ENCODE results near the gene AGPAT4. TPM values are rescaled to one million over a fixed set of nuclear protein-coding genes. Genes with fewer than 3 reads are reported as not detected.

The AGPAT4 gene
- total RNA-seq, 4 donors from 2014 or later, result 10.5 to 20.8 (median 12.6) TPM

DNA sequence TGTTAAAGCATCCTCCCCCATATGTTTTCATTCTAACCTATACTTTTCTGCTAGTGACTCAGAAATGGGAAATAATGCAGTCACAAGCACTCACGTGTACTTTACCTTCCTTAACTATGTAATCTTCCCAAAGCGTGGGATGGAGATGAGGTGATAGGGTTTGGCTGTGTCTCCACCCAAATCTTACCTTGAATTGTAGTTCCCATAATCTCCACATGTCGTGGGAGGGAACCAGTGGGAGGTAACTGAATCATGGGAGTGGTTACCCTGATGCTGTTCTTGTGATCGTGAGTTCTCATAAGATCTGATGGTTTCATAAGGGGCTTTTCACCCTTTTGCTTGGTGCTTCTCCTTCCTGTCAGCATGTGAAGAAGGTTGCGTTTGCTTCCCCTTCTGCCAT is 35.4 kb downstream of the AGPAT4 start:
- TF ChIP-seq POLR2A (IDR thresholded peaks at IDR 0.05) (no peak), CTCF (IDR thresholded peaks at IDR 0.05) (no peak), EP300 (IDR thresholded peaks at IDR 0.05) (no peak)
- H3K36me3 ChIP-seq, result no peaks in the 10 kb centered on the region
- no peaks in the 10 kb centered on the region for H3K9me3 ChIP-seq
- H3K4me3 ChIP-seq, result no peak overlapping the region
- no peak for DNase-seq (ENCODE audit: low spot score in 2 of 2)
- no peak overlapping the region for H3K27ac ChIP-seq
- peaks cover 0 to 22% (median 4%) of the 10 kb centered on the region in 4 donors for H3K4me1 ChIP-seq
- 92 to 93% methylated on average over 5 of the region's 5 CpGs for WGBS, 2 donors
- H3K27me3 ChIP-seq, result no peaks in the 10 kb centered on the region

- 60 to 81% methylated on average over 6 of the region's 6 CpGs for WGBS, 2 donors
- Histone ChIP-seq H3K27me3 (no peaks in the 10 kb centered on the region), H3K4me3 (no peak overlapping the region), H3K9me3 (no peaks in the 10 kb centered on the region), H3K36me3 (no peaks in the 10 kb centered on the region), H3K27ac (no peak overlapping the region), H3K4me1 (peaks cover 0 to 22% (median 4%) of the 10 kb centered on the region in 4 donors)
- TF ChIP-seq CTCF (IDR thresholded peaks at IDR 0.05) (no peak), POLR2A (IDR thresholded peaks at IDR 0.05) (no peak), EP300 (IDR thresholded peaks at IDR 0.05) (no peak)
- DNase-seq (ENCODE audit: low spot score in 2 of 2), result no peak
Observed at GRCh38 chr6:161238081-161238480, 35.8 kb downstream of the AGPAT4 start.

DNA sequence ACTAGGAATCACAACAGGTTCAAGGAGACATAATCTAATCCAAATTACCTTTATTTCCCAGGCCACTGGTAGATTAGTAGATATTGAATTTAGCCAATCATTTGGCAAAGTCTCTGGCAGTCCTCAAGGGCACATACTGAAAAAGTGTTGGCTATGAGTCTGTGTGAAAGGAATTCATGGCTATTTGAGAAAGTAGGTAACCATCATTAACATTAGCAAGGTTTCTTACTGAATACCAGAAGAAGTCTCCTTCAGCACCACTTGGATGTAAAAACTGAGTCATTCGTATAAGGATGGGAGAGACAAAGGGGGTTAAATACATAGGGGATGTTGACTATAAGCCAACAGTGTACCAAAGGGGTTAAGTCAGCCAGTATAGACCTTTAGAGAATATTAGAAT is 36.7 kb downstream of the AGPAT4 start:
- Histone ChIP-seq H3K27ac (no peak overlapping the region), H3K27me3 (no peaks in the 10 kb centered on the region), H3K4me3 (no peak overlapping the region), H3K36me3 (no peaks in the 10 kb centered on the region), H3K4me1 (peaks cover 0 to 22% (median 4%) of the 10 kb centered on the region in 4 donors), H3K9me3 (no peaks in the 10 kb centered on the region)
- DNase-seq (ENCODE audit: low spot score in 2 of 2), result no peak
- 94 to 97% methylated on average over 1 of the region's 1 CpG for WGBS, 2 donors
- TF ChIP-seq POLR2A (IDR thresholded peaks at IDR 0.05) (no peak), CTCF (IDR thresholded peaks at IDR 0.05) (no peak), EP300 (IDR thresholded peaks at IDR 0.05) (no peak)

- Histone ChIP-seq H3K27ac (no peak overlapping the region), H3K4me3 (no peak overlapping the region), H3K27me3 (no peaks in the 10 kb centered on the region), H3K4me1 (peaks cover 0 to 22% (median 4%) of the 10 kb centered on the region in 4 donors), H3K9me3 (no peaks in the 10 kb centered on the region), H3K36me3 (no peaks in the 10 kb centered on the region)
- 62 to 64% methylated on average over 15 of the region's 15 CpGs for WGBS, 2 donors
- TF ChIP-seq POLR2A (IDR thresholded peaks at IDR 0.05) (no peak), CTCF (IDR thresholded peaks at IDR 0.05) (no peak), EP300 (IDR thresholded peaks at IDR 0.05) (no peak)
- no peak for DNase-seq (ENCODE audit: low spot score in 2 of 2)
Observed at GRCh38 chr6:161235776-161236633, 37.9 kb downstream of the AGPAT4 start.

DNA sequence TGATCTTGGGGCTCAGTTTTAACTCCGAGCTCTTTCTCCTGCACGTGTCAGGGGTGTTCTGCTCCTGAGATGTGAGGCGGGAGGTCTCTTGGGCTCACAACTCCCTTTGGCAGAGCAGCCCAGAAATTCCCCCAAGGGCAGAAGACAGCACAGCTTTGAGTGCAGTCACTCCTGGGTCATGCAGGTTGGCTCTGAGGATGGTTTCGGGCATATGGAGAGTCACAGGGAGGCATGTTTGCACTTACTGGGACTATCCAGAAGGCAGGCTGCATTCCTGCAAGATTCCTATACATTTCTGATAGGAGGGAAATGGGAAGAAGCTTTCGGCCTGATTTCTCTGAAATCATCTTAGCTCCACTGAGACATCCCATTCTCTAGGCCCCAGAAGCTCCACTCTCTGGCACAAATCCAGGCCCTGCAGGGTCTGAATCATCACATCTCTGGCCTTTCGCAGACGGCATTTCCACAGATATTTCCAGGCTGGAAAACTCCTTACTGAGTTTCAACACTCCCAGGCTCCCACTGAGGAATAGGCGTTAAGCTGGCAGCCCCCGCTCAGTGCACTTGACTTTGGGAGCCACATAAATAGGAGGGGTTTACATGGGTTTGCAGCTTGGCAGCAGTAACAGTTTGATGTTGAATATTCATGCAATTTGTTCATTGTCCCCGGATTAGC is 39.7 kb downstream of the AGPAT4 start:
- no peak for TF ChIP-seq POLR2A (IDR thresholded peaks at IDR 0.05)
- no peak for TF ChIP-seq CTCF (IDR thresholded peaks at IDR 0.05)
- TF ChIP-seq EP300 (IDR thresholded peaks at IDR 0.05), result peak in 1 of 2 donors; percentile 20
- Histone ChIP-seq H3K27ac (peak overlapping the region in 3 of 4 donors; percentile 32 to 71 (median 62)), H3K4me1 (peaks cover 0 to 29% (median 7%) of the 10 kb centered on the region in 4 donors), H3K9me3 (no peaks in the 10 kb centered on the region), H3K36me3 (no peaks in the 10 kb centered on the region), H3K27me3 (no peaks in the 10 kb centered on the region), H3K4me3 (no peak overlapping the region)
- WGBS, 2 donors, result 55 to 59% methylated on average over 10 of the region's 10 CpGs
- peak; percentile 36 to 61 for DNase-seq (ENCODE audit: low spot score in 2 of 2)
